HepG2 (cell line): ENCODE measurements around the gene ITIH3.
A peak's percentile ranks its signal among the peaks of the same experiment; 100 is the strongest.

Experiments
- ELF1 ChIP-seq: sonication (generic); formaldehyde crosslinking; IDR thresholded peaks from 2 replicates; pipeline ENCODE4 v1.4.0; 2020; ENCODE audit warnings: missing genetic modification reagents
- PRPF4 ChIP-seq: fragments of 200-400 bp; formaldehyde crosslinking; IDR thresholded peaks from 2 replicates; pipeline ENCODE4 v1.6.1; 2016; ENCODE audit warnings: low read length, low read depth; ENCODE audit not compliant: poor library complexity, severe bottlenecking
- SAP130 ChIP-seq: IDR thresholded peaks from 2 replicates; pipeline ENCODE4 v1.6.1; 2016; ENCODE audit warnings: low read depth
- ZNF326 ChIP-seq: sonication (generic); formaldehyde crosslinking; IDR thresholded peaks from 2 replicates; pipeline ENCODE4 v1.4.0; 2020; ENCODE audit warnings: missing genetic modification reagents, borderline replicate concordance
- ZNF878 ChIP-seq: sonication (generic); formaldehyde crosslinking; IDR thresholded peaks from 2 replicates; pipeline ENCODE4 v1.8.1; 2023; ENCODE audit warnings: mild to moderate bottlenecking, missing genetic modification reagents, moderate library complexity

DNA sequence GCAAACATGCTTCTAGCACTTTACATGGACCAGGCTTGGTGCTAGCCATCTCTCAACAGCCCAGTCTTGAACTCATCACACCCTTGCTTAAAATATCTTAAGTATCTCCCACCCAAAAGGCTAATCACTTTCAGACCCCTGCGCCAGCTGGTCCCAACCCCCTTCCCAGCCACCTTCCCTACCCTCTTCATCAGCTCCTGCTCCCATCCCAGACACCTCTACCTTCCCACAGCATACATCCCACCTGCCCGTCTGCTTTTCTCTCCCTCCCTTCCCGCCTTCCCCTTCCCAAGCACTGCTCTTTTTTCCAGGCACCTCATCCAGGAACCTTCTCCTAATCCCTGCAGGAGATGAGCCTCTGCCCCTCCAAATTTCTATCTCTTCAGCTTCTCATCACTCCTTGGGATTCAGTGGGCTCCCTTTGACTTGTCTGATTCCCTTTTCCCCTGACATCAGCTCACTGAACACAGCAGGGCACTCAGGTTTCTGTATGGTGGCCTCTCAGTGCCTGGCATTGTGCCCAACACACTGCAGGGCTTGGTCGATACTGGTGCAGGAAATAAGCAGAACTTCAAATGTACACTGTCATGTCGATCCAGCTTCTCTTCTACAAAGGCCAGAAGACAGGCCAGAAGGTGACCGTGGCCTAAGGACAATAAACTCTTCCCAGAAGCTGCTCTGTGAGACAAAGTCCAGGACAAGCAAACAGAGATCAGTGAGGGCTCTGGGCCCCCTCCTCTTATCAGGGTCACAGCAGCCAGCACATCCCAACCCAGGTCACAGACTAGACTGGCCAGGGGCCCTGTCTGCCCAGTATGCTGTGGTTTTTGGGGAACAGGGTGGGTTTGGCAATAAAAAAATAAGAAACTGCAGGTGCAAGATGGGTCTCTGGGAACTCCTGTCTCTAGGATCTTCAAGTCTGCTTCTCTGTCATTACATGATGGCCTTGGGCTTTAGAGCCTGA, 19.4 kb upstream of the ITIH3 start:
- TF ChIP-seq SAP130 (peak; percentile 91), PRPF4 (no peak), ELF1 (CRISPR knock-in tag) (peak; percentile 57; the same call in 1 of the 2 replicates), ZNF878 (CRISPR knock-in tag) (peak; percentile 93), ZNF326 (CRISPR knock-in tag) (no peak)
